Right lobe of liver (tissue), 6 donors: ENCODE data around the gene ODF2L. TPM values are rescaled to one million over a fixed set of nuclear protein-coding genes. Genes with fewer than 3 reads are reported as not detected.
A peak's percentile ranks its signal among the peaks of the same experiment; 100 is the strongest.

Experiments
- ATAC-seq, 4 donors: fragments of 200-7000 bp; cut with Tn5 transposase; one replicate each; pipeline ENCODE4 v1.9.1; 2020; ENCODE audit warnings: mild to moderate bottlenecking in 4 of 4, moderate library complexity in 4 of 4
- DNase-seq, 3 donors: peaks; one replicate each; pipeline ENCODE4 v3.0.0-alpha.2; 2020
- H3K27ac ChIP-seq, 3 donors: fragments of 200-600 bp; one replicate each; pipeline ENCODE4 v1.8.0; 2022
- H3K27me3 ChIP-seq, 2 donors: fragments of 200-600 bp; one replicate each; pipeline ENCODE4 v1.8.0; 2022
- H3K36me3 ChIP-seq, 4 donors: fragments of 200-600 bp; sonication (generic) in 1 of 4; one replicate each; pipeline versions ENCODE4 v1.5.1 to v1.8.0; 2017 to 2022; ENCODE audit warnings: control low read depth in 1 of 4
- H3K4me1 ChIP-seq, 4 donors: fragments of 200-600 bp; sonication (generic) in 1 of 4; one replicate each; pipeline versions ENCODE4 v1.5.1 to v1.8.0; 2017 to 2022; ENCODE audit warnings: control low read depth in 1 of 4
- H3K4me3 ChIP-seq, 3 donors: fragments of 200-600 bp; one replicate each; pipeline ENCODE4 v1.8.0; 2022
- H3K9me3 ChIP-seq, 4 donors: fragments of 200-600 bp; sonication (generic) in 1 of 4; one replicate each; pipeline versions ENCODE4 v1.5.1 to v1.8.0; 2017 to 2022; ENCODE audit warnings: control low read depth in 1 of 4
- POLR2A ChIP-seq: fragments of 450-650 bp; IDR thresholded peaks from one replicate; pipeline ENCODE4 v1.6.1; 2017; ENCODE audit warnings: antibody characterized with exemption, mild to moderate bottlenecking
- WGBS: methylation state at CpG from one replicate; pipeline ENCODE4 v1.1.6; 2018; ENCODE audit warnings: low coverage, low lambda C conversion rate; ENCODE audit not compliant: insufficient coverage; ENCODE audit errors: missing lambda C conversion rate; 5-methylcytosine and 5-hydroxymethylcytosine counted together
- intact Hi-C, 2 donors: fragments of 100-400 bp; cut with DNase I; formaldehyde crosslinking; loops; one replicate each; pipeline versions ENCODE4 v1.11.2 to v1.14.1; 2022
- total RNA-seq, 6 experiments: library from RNA; depleted of rRNA in 2 of 6; stranded (reverse); fragments of >200 nt in 2 of 6; fragmentation: NEBNext Ultra II Directional in 3 of 6; extraction: Animal tissue kit (Norgen Biotek cat#: 25700) in 3 of 6; gene quantifications; one replicate each; pipeline versions ENCODE4 v1.1.0 to v1.2.4, GENCODE V29; 2016 to 2023
- TF ChIP-seq, protein P1 (sequence below), 4 donors: fragments of 200-600 bp in 3 of 4; fragments of 450-650 bp in 1 of 4; IDR thresholded peaks; one replicate each; pipeline versions ENCODE4 v1.5.1 to v1.8.0; 2016 to 2022; ENCODE audit warnings: antibody characterized with exemption in 4 of 4, mild to moderate bottlenecking in 2 of 4
- donor health status: DM: no; HTN: yes; CAD: no.
- donor health status: DM: no; HTN: no; CAD: no.
- donor health status: DM: no; HTN: no; CAD: no.
- donor health status: DM: no; HTN: yes; CAD: no.
- donor health status: DM: no; HTN: yes; CAD: no.

Gene ODF2L
- total RNA-seq, 6 experiments from 2014 or later: 3.9 to 8.6 (median 5.7) TPM

DNA sequence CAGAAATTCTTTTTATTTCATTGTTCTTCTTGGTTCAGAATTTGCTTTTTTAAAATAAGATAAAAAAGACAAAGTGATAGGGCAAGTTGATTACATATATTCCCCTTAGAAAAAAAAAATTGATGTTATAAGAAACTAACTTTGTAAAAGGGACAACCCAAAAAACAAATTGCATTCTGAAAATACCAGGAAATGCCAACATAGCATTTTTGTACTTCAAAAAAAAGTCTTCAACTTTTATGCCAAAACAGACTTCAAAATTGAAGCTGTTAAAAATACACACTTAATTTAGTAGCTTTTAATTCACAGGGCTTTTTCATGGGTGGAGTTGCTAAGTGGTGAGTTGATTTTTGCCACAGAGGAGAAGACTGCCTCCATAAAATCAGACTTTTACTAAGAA is 70.9 kb downstream of the ODF2L start:
- no peak overlapping the region for H3K27ac ChIP-seq
- no peaks in the 10 kb centered on the region for H3K9me3 ChIP-seq
- intact Hi-C loops: no loop called here
- no peaks in the 10 kb centered on the region for H3K4me1 ChIP-seq
- H3K27me3 ChIP-seq: no peaks in the 10 kb centered on the region
- TF ChIP-seq, protein P1, sequence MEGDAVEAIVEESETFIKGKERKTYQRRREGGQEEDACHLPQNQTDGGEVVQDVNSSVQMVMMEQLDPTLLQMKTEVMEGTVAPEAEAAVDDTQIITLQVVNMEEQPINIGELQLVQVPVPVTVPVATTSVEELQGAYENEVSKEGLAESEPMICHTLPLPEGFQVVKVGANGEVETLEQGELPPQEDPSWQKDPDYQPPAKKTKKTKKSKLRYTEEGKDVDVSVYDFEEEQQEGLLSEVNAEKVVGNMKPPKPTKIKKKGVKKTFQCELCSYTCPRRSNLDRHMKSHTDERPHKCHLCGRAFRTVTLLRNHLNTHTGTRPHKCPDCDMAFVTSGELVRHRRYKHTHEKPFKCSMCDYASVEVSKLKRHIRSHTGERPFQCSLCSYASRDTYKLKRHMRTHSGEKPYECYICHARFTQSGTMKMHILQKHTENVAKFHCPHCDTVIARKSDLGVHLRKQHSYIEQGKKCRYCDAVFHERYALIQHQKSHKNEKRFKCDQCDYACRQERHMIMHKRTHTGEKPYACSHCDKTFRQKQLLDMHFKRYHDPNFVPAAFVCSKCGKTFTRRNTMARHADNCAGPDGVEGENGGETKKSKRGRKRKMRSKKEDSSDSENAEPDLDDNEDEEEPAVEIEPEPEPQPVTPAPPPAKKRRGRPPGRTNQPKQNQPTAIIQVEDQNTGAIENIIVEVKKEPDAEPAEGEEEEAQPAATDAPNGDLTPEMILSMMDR (IDR thresholded peaks at IDR 0.05): no peak
- no peak for TF ChIP-seq POLR2A
- ATAC-seq: no peak
- no peak overlapping the region for H3K4me3 ChIP-seq
- H3K36me3 ChIP-seq: no peaks in the 10 kb centered on the region
- DNase-seq: no peak

DNA sequence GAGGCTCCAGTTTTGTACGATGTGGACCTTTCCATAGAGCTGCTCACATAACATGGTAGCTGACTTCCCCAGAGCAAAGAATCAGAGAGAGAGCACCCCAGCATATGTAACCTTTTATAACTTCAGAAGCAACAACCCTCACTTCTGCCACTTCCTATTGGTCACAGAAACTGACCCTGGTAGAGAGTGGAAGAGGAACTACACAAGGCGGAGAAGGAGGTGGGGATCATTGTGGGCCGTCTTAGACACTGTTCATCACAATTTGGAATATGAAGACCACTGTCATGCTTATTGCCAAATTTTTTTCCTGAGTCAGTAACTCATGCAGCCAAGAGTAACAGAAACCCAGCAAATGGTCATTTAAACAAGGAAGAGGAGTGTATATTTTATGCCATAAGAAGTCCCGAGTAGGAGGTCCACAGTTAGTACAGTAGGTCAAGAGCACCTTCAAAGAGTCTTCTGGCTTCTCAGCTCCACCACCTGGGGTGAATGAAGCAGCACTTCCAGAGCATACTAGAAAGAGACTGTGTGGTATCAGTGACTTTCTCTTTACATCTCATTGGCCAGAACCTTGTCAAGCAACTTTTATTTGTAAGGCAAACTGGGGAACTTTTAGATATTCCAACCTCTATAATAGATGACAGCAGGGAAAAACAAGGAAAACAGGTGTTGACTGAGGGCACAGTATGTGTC is 71.8 kb downstream of the ODF2L start:
- WGBS: 47% methylated on average over 4 of the region's 4 CpGs
- Histone ChIP-seq H3K4me3 (no peak overlapping the region), H3K36me3 (no peaks in the 10 kb centered on the region), H3K9me3 (no peaks in the 10 kb centered on the region), H3K4me1 (no peaks in the 10 kb centered on the region), H3K27me3 (no peaks in the 10 kb centered on the region), H3K27ac (no peak overlapping the region)
- intact Hi-C loops: no loop called here
- ATAC-seq (peak in 1 of 4 donors; percentile 49), DNase-seq (no peak)
- TF ChIP-seq POLR2A: no peak
- TF ChIP-seq, protein P1 (IDR thresholded peaks at IDR 0.05): no peak

DNA sequence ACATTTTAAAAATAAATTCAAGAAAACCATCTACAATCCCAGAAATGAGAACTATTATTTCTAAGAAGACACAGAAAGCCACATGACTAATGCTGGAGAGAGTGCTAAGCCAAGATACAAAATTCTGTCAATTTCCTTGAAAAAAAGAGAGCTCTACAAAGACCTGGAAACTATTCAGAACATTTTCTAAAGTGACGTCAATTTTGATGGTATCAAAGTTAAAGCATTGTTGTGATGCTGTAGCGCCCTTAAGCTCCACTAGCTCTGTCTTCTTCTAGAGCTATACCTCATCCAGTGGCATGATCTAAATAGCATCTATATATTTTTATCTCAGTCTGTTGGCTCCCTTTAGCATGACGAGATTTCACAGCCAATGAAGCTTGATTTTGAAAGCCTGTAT is 73.9 kb downstream of the ODF2L start:
- Histone ChIP-seq H3K27ac (no peak overlapping the region), H3K27me3 (no peaks in the 10 kb centered on the region), H3K4me3 (no peak overlapping the region), H3K9me3 (no peaks in the 10 kb centered on the region), H3K4me1 (no peaks in the 10 kb centered on the region), H3K36me3 (no peaks in the 10 kb centered on the region)
- no peak for TF ChIP-seq POLR2A
- 54% methylated on average over 3 of the region's 3 CpGs for WGBS
- intact Hi-C loops: no loop called here
- DNase-seq (no peak), ATAC-seq (no peak)

DNA sequence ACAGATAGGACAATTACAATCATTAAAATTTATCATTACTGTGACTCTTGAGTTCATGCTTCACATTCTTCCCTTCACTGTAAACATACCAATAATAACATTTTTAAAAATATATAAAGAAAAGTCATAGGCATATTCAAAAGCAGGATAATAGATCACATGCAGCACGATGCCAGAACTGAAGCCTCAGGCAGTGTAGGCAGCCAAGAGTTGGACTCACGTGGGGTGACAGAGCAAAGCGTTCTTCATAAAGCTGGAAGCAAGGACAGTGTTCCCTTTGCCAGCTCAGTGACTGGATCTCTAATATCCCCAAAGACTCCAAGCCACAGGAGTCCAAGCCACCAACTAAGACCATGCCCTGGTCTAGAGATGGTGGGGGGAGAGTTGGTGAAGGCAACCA is 77.7 kb downstream of the ODF2L start:
- intact Hi-C loops: no loop called here
- Histone ChIP-seq H3K4me1 (no peaks in the 10 kb centered on the region), H3K9me3 (no peaks in the 10 kb centered on the region), H3K36me3 (no peaks in the 10 kb centered on the region), H3K27me3 (no peaks in the 10 kb centered on the region), H3K27ac (no peak overlapping the region), H3K4me3 (no peak overlapping the region)
- no peak for ATAC-seq
- TF ChIP-seq, protein P1 (IDR thresholded peaks at IDR 0.05): no peak
- no peak for TF ChIP-seq POLR2A
- no peak for DNase-seq
- 41% methylated on average over 3 of the region's 3 CpGs for WGBS

DNA sequence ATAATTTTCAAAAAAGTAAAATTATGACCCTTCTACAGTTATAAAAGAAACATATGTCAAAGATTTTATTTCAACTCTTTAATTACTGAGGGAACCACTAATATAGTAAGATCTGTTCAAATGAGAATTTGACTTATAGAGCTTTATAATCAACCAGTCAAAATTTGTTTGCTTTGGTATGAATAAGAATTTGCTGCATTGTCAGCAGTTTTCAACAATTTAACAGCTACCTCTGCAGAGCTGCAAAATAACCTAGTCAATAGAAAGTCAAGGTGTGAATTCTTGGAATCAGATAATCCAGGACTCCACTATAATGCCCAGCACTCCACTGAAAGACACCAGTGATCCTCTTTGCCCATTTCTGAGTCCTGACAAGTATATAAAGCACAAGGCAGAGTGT is 78.2 kb downstream of the ODF2L start:
- ATAC-seq (no peak), DNase-seq (no peak)
- H3K4me3 ChIP-seq: no peak overlapping the region
- H3K27me3 ChIP-seq: no peaks in the 10 kb centered on the region
- H3K36me3 ChIP-seq: no peaks in the 10 kb centered on the region
- TF ChIP-seq POLR2A: no peak
- H3K27ac ChIP-seq: no peak overlapping the region
- intact Hi-C loops: no loop called here
- H3K4me1 ChIP-seq: no peaks in the 10 kb centered on the region
- H3K9me3 ChIP-seq: no peaks in the 10 kb centered on the region

DNA sequence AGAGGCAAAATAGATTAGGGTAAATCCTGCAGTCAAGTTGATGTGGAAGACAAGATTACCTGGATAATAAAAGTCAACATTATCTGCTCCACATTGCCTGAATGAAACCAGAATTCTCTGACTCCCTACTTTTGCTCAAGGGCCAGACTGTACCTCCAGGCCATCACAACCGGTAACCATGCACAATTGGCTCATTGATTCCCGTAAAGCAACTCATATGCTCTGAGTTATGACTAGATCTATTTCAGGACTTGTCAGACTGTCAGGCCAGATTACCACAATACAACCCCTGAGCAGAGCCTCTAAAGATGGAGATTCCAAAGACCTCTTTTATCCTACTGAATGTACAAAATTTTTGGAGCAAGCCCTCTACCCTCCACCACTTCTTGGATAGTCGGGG is 90.4 kb downstream of the ODF2L start:
- DNase-seq (no peak), ATAC-seq (no peak)
- Histone ChIP-seq H3K27me3 (no peaks in the 10 kb centered on the region), H3K9me3 (no peaks in the 10 kb centered on the region), H3K4me1 (no peaks in the 10 kb centered on the region), H3K4me3 (no peak overlapping the region), H3K36me3 (no peaks in the 10 kb centered on the region), H3K27ac (no peak overlapping the region)
- WGBS: 62% methylated on average over 3 of the region's 3 CpGs
- intact Hi-C loops: no loop called here
- TF ChIP-seq POLR2A: no peak
- TF ChIP-seq, protein P1 (IDR thresholded peaks at IDR 0.05): no peak
